AG09309 (cell line): ENCODE data around the gene KCNIP1.

Source experiments
- DNase-seq: peaks from one replicate; pipeline ENCODE4 v3.0.0-alpha.2; 2010; ENCODE audit warnings: low read depth
- H3K4me3 ChIP-seq: 2 replicates; pipeline ENCODE4 v1.5.1; 2011; ENCODE audit warnings: mild to moderate bottlenecking, low read depth, low read length, moderate library complexity; ENCODE audit not compliant: control insufficient read depth
- TF ChIP-seq, protein P1 (sequence below): IDR thresholded peaks from 2 replicates; pipeline ENCODE4 v1.5.1; 2011; ENCODE audit warnings: mild to moderate bottlenecking, low read depth, low read length, inconsistent platforms; ENCODE audit not compliant: insufficient read depth, control insufficient read depth; ENCODE audit errors: missing control alignments

Gene KCNIP1

DNA sequence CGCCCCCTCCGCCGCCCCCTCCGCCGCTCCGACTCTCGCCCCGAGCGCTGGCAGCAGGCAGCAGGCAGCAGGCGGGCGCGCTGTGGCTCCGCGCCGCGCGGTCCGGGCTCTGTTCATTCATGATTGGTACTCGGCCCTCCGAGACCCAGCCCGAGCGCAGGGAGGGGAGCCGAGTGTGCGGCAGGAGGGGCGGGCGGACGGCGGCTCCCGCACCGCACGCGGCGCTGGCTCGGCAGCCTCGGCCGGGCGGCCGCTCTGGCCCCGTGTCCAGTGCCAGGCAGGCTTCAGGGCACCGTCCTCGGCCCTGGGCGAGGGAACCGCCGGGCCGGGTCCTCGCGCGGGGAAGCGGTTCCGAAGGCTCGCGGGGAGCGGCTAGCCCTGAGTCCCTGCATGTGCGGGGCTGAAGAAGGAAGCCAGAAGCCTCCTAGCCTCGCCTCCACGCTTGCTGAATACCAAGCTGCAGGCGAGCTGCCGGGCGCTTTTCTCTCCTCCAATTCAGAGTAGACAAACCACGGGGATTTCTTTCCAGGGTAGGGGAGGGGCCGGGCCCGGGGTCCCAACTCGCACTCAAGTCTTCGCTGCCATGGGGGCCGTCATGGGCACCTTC is at the start of gene KCNIP1:
KCNIP1 (plus strand) TSS at position 31 of the 607 bp plus-strand sequence.
- DNase-seq: no peak

DNA sequence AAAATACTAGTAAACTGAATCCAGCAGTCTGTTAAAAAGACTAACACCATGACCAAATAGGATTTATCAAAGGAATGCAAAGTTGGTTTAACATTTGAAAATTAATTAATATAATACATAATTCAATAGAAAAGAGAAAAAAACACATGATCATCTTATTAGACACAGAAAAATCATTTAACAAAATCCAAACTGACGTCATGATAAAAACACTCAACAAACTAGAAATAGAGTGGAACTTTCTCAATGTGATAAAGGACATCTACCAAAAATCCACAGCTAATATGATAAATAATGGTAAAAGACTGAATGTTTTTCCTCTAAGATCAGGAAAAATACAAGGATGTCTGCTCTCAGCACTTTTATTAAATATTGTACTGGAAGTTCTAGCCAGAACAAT is 40.4 kb upstream of the KCNIP1 start:
- DNase-seq: no peak
- no peak overlapping the region for H3K4me3 ChIP-seq
- TF ChIP-seq, protein P1, sequence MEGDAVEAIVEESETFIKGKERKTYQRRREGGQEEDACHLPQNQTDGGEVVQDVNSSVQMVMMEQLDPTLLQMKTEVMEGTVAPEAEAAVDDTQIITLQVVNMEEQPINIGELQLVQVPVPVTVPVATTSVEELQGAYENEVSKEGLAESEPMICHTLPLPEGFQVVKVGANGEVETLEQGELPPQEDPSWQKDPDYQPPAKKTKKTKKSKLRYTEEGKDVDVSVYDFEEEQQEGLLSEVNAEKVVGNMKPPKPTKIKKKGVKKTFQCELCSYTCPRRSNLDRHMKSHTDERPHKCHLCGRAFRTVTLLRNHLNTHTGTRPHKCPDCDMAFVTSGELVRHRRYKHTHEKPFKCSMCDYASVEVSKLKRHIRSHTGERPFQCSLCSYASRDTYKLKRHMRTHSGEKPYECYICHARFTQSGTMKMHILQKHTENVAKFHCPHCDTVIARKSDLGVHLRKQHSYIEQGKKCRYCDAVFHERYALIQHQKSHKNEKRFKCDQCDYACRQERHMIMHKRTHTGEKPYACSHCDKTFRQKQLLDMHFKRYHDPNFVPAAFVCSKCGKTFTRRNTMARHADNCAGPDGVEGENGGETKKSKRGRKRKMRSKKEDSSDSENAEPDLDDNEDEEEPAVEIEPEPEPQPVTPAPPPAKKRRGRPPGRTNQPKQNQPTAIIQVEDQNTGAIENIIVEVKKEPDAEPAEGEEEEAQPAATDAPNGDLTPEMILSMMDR: no peak

More for the DNA sequence above, at the start of gene KCNIP1:
- TF ChIP-seq, protein P1: no peak
- H3K4me3 ChIP-seq: no peak within 1 kb of the TSS

DNA sequence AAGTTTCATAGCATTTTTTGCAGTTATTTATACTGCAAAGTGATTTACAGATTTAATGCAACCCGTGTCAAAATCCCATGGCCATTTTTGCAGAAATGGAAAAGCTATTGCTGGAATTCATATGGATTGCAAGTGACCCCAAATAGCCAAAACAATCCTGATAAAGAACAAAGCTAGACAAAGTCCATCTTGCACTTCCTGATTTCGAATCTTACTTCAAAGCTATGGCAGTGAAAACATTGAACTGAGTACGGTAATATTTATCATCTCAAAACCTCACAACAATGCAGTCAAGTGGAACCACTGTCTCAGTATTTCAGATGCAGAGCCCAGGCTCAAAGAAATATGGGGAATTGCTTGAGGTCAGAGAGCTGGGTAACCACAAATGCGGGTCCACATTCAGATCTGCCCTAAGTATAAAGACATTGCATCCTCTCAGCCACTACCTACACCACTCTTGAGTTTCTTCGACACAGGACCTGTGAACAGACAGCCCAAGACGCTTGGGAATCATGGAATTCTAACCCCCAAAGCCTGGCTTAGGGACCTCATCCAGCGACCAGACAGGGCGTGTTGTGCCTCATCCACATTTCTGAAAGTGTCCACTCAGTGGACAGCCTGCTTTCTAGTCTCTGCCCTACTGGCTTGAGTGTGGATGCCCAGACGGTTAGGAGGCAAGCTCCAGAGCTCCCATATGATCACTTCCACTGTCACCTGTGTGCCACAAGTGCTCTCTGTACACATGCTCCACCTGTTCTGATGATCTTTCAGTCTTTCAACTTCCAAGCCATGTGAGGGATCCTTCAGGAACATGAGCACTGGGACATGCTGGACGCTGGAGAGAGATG is 39.3 kb upstream of the KCNIP1 start:
- no peak for DNase-seq
- no peak overlapping the region for H3K4me3 ChIP-seq
- TF ChIP-seq, protein P1: no peak

DNA sequence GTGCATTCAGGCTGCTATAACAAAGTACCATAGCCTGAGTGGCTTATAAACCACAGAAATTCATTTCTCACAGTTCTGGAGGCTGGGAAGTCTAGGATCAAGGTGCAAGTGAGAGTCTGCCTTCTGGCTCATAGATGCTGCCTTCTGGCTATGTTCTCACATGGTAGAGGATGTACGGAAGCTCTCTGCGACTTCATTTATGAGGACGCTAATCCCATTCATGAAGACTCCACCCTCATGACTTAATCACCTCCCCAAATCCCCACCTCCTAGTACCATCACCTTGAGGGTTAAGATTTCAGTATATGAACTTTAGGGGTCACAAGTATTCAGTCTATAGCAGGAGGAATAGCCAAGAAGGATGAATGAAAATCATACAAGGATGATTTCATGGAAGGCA is 37.3 kb upstream of the KCNIP1 start:
- no peak for DNase-seq
- TF ChIP-seq, protein P1: no peak

DNA sequence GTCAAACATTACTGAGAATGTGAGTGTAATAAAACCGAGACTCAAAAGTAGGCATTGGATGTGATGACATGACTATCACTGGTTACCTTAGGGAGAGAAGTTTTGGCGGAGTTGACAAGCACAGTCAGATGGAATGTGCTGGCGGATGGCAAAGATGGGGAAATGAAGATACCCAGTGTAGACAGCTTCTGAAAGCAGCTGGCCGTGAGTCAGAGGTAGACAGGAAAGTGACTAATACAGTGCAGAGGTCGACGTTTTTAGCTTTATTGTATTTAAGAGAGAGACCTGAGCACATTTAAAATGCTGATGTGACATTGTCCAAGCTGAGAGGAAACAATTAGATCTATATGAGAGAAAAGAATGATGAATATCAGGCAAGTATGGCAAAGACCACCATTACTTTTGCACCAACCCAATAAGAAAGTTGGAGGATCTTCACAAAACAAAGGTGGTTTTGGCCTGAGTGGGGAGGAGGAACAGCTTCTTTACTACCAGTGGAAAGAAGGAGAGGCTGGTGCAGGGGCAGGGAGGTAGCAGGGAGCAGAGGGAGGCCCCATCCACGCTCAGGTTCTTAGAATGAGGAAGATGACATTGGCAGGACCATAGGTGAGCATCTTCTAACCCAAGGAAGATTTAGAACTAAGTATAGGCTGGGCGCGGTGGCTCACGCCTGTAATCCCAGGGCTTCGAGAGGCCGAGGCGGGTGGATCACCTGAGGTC is 36.7 kb upstream of the KCNIP1 start:
- no peak overlapping the region for H3K4me3 ChIP-seq
- DNase-seq: peak; percentile 60
- TF ChIP-seq, protein P1: no peak

More for the DNA sequence above, 37.3 kb upstream of the KCNIP1 start:
- H3K4me3 ChIP-seq: no peak overlapping the region

DNA sequence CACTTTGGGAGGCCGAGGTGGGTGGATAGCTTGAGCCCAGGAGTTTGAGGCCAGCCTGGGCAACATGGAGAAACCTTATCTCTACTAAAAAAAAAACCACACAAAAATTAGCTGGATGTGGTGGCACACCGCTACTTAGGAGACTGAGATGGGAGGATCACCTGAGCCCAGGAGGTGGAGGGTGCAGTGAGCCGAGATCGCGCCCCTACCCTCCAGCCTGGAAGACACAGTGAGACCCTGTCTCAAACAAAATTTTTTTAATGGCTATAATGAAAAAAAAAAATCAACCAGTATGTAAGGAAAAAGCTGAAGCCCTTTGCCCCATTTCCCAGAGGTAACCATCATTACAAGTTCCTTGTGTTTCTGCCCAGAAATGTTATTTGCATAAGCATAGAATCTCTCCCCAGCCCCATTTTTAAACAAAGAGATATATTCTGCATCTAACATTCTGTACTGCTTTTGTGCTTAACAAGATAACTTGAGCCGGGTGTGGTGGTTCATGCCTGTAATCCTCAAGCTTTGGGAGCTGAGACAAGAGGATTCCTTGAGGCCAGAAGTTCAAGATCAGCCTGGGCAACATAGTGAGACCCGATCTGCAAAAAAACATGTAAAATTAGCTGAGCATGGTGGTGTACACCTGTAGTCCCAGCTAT is 35.1 kb upstream of the KCNIP1 start:
- TF ChIP-seq, protein P1: no peak
- no peak overlapping the region for H3K4me3 ChIP-seq
- no peak for DNase-seq
